Sigmoid colon (tissue), 4 donors: ENCODE data around the gene BMERB1.

ENCODE experiments used
- EP300 ChIP-seq, 4 donors: sonication (generic); formaldehyde crosslinking; IDR thresholded peaks; one replicate each; pipeline ENCODE4 v1.6.1; 2017; ENCODE audit warnings: antibody characterized with exemption in 4 of 4
- POLR2A ChIP-seq, 2 donors: fragments of 450-650 bp; IDR thresholded peaks; one replicate each; pipeline ENCODE4 v1.6.1; 2016; ENCODE audit warnings: antibody characterized with exemption in 2 of 2, mild to moderate bottlenecking in 2 of 2, moderate library complexity in 2 of 2
- POLR2AphosphoS5 ChIP-seq, 4 donors: sonication (generic); formaldehyde crosslinking; IDR thresholded peaks; one replicate each; pipeline ENCODE4 v1.6.1; 2017; ENCODE audit warnings: antibody characterized with exemption in 4 of 4
- TF ChIP-seq, protein P1 (sequence below), 4 experiments: fragments of 450-650 bp in 3 of 4; fragments of 200-600 bp in 1 of 4; IDR thresholded peaks; one replicate each; pipeline ENCODE4 v1.5.1; 2016 to 2019; ENCODE audit warnings: antibody characterized with exemption in 4 of 4, mild to moderate bottlenecking in 3 of 4, moderate library complexity in 2 of 4

GRCh38 chr16:15573274-15573895, 139.0 kb downstream of the BMERB1 start:
- no peak for TF ChIP-seq POLR2AphosphoS5 (IDR thresholded peaks at IDR 0.05)
- no peak for TF ChIP-seq POLR2A (IDR thresholded peaks at IDR 0.05)
- TF ChIP-seq, protein P1, sequence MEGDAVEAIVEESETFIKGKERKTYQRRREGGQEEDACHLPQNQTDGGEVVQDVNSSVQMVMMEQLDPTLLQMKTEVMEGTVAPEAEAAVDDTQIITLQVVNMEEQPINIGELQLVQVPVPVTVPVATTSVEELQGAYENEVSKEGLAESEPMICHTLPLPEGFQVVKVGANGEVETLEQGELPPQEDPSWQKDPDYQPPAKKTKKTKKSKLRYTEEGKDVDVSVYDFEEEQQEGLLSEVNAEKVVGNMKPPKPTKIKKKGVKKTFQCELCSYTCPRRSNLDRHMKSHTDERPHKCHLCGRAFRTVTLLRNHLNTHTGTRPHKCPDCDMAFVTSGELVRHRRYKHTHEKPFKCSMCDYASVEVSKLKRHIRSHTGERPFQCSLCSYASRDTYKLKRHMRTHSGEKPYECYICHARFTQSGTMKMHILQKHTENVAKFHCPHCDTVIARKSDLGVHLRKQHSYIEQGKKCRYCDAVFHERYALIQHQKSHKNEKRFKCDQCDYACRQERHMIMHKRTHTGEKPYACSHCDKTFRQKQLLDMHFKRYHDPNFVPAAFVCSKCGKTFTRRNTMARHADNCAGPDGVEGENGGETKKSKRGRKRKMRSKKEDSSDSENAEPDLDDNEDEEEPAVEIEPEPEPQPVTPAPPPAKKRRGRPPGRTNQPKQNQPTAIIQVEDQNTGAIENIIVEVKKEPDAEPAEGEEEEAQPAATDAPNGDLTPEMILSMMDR (IDR thresholded peaks at IDR 0.05), result no peak
- no peak for TF ChIP-seq EP300 (IDR thresholded peaks at IDR 0.05)
